KBM-7 (cell line): ENCODE results near the gene ATG101.

Experiments
- DNase-seq: peaks from one replicate; pipeline ENCODE4 v3.0.0-alpha.2; 2015
- in situ Hi-C: fragments of 300-500 bp; cut with MboI; formaldehyde crosslinking; loops from 2 replicates; pipeline ENCODE4 v1.14.3; 2020; ENCODE audit warnings: low sequenced_read_pairs, low pct_unique_long_range_greater_than_20kb, mixed read lengths

Gene ATG101

GRCh38 chr12:52069327-52070184 is at the start of gene ATG101:
TSS of gene ATG101 (plus strand) at chr12:52069978. CDS start at chr12:52073651, 3,673 bp downstream.
- in situ Hi-C loops: no loop called here
- DNase-seq: peak; percentile 95

GRCh38 chr12:52020539-52021336 is 49.0 kb upstream of the ATG101 start:
- in situ Hi-C loops: no loop called here
- DNase-seq: peak; percentile 84

- in situ Hi-C loops: no loop called here
- DNase-seq: no peak
Measured at GRCh38 chr12:52022841-52023181, 47.0 kb upstream of the ATG101 start.

- DNase-seq: peak; percentile 87
- in situ Hi-C loops: no loop called here
Measured at GRCh38 chr12:52023182-52023975, 46.4 kb upstream of the ATG101 start.

- DNase-seq: no peak
- in situ Hi-C loops: no loop called here
Measured at GRCh38 chr12:52023976-52024688, 45.6 kb upstream of the ATG101 start.

- DNase-seq: peak; percentile 73
- in situ Hi-C loops: no loop called here
Measured at GRCh38 chr12:52024845-52025230, 44.9 kb upstream of the ATG101 start.

- DNase-seq: no peak
- in situ Hi-C loops: no loop called here
Measured at GRCh38 chr12:52026263-52026662, 43.5 kb upstream of the ATG101 start.

GRCh38 chr12:52027085-52027843 is 42.5 kb upstream of the ATG101 start:
- no peak for DNase-seq
- in situ Hi-C loops: no loop called here

GRCh38 chr12:52029685-52030084 is 40.1 kb upstream of the ATG101 start:
- DNase-seq: peak; percentile 45
- in situ Hi-C loops: loop anchor here (10.0 kb wide), 1 partner anchor 55 kb away; no protein-coding TSS in a partner anchor

GRCh38 chr12:52032446-52032803 is 37.4 kb upstream of the ATG101 start:
- in situ Hi-C loops: loop anchor here (10.0 kb wide), 1 partner anchor 52 kb away; no protein-coding TSS in a partner anchor
- DNase-seq: no peak

GRCh38 chr12:52032804-52033445 is 36.9 kb upstream of the ATG101 start:
- DNase-seq: peak; percentile 90
- in situ Hi-C loops: loop anchor here (10.0 kb wide), 1 partner anchor 52 kb away; no protein-coding TSS in a partner anchor

- in situ Hi-C loops: loop anchor here (10.0 kb wide), 1 partner anchor 51 kb away; no protein-coding TSS in a partner anchor
- no peak for DNase-seq
Measured at GRCh38 chr12:52033446-52034140, 36.2 kb upstream of the ATG101 start.

- no peak for DNase-seq
- in situ Hi-C loops: loop anchor here (10.0 kb wide), 1 partner anchor 50 kb away; no protein-coding TSS in a partner anchor
Measured at GRCh38 chr12:52035190-52035589, 34.6 kb upstream of the ATG101 start.

GRCh38 chr12:52035926-52036325 is 33.9 kb upstream of the ATG101 start:
- in situ Hi-C loops: loop anchor here (10.0 kb wide), 1 partner anchor 49 kb away; no protein-coding TSS in a partner anchor

GRCh38 chr12:52036587-52037171 is 33.1 kb upstream of the ATG101 start:
- DNase-seq: peak; percentile 55
- in situ Hi-C loops: loop anchor here (10.0 kb wide), 1 partner anchor 48 kb away; no protein-coding TSS in a partner anchor

More at GRCh38 chr12:52035926-52036325, 33.9 kb upstream of the ATG101 start:
- no peak for DNase-seq

- no peak for DNase-seq
- in situ Hi-C loops: loop anchor here (10.0 kb wide), 1 partner anchor 47 kb away; no protein-coding TSS in a partner anchor
Measured at GRCh38 chr12:52037248-52037861, 32.4 kb upstream of the ATG101 start.
